Measurements from ENCODE around the gene HS3ST6.
"Not testable (repeated sequence)": the region's sequence is repeated elsewhere in the genome, so short reads cannot be mapped to it uniquely, and the experiment has no call there.

Gene HS3ST6

DNA sequence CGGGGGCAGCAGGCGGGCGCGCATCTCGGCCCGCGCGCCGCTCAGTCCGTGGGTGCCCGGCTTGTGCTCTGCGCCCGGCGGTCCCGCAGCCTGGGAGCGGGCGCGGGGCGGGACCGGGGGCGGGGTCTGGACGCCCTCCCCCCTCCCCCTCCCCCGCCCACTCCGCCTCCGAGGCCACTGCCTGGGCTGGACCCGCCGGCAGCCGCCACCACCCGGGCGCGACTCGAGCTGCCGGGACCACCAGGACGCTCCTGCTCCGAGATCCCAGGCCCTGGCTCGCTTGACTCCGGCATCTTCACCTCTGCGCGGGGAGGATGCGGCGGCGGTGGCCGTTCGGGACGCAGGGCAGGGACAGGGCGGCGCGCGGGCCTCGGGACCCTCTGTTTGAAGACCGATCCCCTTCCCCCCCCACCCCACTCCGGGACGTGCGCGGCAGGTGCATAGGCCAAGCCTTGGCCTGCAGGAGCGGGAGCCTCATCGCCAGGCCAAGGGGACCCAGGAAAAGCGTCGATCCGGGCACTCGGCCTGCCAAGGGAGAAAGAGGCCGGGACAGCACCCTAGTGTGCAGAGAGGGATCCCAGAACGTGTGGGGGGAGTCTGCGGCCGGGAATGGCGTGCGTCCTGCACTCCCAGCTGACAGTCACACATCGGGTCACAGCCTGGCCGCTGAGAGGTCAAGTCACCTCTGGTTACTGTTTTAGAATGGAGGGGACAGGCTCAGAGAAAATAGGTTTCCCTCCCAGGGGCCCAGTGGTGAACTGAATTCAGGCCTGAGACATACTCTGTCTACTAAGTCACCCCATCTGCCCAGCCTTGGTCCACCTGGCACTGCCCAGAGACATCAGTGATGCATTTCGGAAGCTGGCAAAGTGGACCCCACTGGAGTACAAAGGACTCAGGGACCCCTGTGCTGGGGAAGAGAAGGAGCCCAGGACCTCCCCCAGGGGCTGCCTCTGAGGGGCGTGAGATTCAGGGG is at the start of gene HS3ST6:
Gene HS3ST6, minus strand, starts transcription at position 65 of the 976 bp plus-strand sequence. CDS start 92 bp downstream, outside the sequence.
- DNase-seq: no peak

DNA sequence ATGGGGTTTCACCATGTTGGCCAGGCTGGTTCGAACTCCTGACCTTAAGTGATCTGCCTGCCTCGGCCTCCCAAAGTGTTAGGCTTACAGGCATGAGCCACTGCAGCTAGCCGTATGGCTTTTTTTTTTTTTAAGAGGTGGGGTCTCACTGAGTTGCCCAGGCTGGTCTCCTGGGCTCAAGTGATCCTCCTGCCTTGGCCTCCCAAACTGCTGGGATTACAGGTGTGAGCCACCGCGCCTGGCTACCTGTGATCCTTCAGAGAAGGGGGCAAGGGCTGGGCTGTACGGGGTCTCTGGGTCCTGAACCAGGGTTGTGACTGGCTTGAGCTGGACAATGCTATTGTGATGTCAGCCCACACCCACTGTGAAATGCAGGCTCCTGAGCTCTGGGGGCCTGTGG is 48.2 kb upstream of the HS3ST6 start, which contains the start of gene RNF151:
Gene RNF151, plus strand, starts transcription at position 397 of the 400 bp plus-strand sequence. CDS start 26 bp downstream, outside the sequence.
- DNase-seq: no peak

DNA sequence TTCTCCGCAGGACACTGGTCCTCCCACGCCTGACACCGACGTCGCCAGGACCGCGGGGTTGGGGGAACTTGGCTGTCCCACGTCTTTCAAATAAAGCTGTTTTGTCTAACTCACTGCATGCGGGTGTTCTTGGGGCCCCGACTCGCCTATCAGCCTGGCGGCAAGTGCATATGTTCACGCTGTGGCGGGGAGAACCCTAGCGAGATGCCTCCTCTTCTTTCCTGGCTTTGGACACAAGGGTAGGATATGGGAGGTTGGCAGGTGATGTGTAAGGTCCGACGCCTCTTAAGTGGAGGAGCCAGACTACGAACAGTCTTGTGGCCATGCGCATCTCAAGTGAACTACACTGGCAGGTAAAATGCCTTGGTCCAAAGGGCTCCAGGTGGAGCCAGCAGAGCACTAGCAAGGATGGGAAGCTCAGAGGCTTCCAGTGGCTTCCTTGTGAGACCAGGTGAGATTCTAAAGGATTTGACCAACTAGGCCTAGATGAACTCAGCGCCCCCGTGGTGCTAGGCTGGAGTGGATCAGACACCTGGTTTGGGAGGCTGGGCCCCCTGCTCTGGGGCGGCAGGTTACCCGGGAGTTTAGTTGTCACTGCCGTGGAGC is 47.3 kb upstream of the HS3ST6 start:
- DNase-seq: no peak

DNA sequence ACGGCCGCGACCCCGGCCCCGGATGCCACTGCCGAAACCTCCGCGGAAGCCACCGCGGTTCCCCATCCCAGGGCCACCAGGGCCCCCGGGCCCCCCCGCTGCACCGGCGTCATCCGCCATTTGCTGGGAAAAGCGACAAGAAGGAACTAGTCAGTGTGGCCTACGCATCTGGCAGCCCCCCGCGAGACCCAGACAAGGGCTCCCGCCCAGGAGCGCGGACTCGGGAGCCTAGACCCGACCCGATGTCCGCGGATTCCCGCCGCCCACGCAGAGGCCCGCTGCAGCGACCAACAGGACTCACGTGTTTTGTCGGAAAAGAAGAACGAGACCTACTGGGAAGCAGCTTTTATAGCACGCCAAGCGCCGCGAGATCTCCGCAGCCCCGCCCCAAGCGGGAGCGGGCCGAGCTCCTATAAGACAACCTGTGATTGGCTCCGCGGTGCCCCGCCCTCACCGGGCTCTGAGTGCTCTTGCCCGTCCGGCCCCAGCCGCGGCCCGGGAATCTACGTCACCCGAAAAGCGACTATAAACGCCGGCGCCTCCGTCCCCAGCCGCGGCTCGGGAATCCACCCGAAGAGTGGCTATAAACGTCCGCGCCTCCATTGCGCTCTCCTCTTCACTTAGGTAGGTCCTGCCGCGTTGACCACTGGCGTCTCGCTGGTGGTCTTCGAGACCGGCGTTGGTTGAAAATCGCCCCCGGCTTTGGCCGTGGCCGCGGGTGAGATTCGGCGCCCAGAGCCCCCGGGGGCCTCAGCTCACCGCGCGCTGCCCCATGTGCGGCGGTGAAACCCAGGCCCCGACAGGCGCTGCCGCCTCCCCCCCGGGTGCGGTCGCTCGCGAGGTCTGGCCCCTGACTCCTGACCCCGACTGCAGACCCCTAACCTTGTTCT is 46.5 kb upstream of the HS3ST6 start, which contains the start of gene RPS2:
Gene RPS2, minus strand, starts transcription at position 321 of the 890 bp plus-strand sequence. Its CDS starts 201 bp downstream, at position 120.
- peak; percentile 87 for DNase-seq

DNA sequence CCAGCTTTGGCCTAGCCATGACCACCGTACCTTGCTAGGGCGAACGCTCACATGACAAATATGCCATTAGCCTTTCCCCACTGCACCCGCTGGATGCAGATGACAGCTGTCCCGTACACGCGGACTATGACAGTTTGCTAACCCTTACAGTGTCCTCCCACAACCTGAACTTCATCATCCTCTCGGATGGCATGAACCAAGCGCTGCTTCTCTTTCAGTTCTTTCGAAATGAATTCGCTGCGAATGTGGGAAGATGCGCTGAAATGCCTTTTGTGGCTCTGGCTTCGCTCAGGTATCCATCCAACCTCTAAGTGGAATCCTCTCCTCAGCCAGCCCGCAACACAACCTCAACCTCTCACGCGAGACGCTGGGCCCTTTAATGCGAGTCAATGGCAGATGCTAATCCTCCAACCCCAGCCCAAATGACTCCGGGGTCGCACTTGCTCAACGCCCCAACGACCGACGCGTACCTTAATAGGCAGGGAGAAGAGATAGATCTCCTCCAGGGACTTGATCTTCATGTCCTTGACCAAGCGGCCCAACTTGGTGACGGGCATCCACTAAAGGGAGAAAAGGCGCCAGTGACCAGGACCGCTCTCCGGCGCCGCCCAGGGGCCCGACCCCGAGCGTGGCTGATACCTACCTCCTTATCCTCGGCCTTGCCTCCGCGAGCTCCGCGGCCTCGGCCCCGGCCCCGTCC is 45.7 kb upstream of the HS3ST6 start:
- no peak for DNase-seq

DNA sequence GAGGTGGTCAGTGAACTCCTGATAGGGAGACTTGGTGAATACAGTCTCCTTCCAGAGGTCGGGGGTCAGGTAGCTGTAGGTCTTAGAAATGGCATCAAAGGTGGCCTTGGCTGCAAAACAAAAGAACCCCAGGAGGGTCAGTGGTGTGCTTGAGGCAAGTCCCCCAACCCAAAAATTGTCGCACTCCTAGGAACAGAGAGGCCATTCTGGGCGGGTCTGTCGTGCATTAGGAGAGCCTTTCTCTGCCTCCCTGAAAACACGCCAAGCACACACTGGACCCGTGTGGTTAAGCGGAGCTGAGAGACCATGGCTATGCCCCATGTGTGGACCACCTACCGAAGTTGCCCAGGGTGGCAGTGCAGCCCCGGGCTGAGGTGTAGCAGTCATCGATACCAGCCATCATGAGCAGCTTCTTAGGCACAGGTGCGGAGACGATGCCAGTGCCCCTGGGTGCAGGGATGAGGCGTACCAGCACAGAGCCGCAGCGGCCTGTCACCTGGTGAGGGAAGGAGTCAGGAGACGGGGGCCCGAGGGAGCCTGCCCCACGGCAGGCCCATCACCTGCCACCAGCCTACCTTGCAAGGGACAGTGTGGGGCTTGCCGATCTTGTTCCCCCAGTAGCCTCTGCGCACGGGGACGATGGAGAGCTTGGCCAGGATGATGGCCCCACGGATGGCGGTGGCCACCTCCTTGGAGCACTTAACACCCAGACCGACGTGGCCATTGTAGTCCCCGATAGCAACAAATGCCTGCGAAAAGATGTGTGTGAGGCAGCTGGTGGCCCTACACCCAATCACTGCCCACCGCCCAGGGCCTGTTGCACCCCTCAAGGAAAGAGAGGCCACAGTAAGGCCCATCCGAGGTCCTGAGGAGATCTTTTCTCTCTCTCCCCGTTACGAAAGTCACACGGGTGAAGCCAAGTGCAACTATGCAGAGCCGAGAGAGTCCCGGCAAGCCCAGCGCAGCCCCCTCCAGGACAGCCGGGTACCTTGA is 44.2 kb upstream of the HS3ST6 start:
- not testable (repeated sequence) for DNase-seq

DNA sequence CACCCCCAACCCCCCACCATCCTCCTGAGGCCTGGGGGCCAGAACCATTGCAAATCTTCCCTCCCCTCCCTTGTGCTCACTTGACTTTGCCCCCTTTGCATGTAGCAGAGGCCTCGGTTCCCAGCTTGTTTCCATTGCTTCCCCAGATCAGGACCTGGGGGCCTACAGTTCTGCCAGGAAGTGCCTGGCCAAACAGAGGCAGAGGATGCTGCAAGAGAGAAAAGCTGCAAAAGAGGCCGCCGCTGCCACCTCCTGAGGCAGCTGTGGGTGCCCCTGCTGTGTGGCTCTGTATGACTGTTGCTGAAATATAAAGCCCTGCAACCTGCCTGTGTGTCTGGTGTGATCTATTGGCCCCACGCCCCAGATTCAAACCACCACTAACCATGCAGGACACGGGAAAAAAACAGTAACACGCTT is 43.4 kb upstream of the HS3ST6 start:
- DNase-seq: no peak

DNA sequence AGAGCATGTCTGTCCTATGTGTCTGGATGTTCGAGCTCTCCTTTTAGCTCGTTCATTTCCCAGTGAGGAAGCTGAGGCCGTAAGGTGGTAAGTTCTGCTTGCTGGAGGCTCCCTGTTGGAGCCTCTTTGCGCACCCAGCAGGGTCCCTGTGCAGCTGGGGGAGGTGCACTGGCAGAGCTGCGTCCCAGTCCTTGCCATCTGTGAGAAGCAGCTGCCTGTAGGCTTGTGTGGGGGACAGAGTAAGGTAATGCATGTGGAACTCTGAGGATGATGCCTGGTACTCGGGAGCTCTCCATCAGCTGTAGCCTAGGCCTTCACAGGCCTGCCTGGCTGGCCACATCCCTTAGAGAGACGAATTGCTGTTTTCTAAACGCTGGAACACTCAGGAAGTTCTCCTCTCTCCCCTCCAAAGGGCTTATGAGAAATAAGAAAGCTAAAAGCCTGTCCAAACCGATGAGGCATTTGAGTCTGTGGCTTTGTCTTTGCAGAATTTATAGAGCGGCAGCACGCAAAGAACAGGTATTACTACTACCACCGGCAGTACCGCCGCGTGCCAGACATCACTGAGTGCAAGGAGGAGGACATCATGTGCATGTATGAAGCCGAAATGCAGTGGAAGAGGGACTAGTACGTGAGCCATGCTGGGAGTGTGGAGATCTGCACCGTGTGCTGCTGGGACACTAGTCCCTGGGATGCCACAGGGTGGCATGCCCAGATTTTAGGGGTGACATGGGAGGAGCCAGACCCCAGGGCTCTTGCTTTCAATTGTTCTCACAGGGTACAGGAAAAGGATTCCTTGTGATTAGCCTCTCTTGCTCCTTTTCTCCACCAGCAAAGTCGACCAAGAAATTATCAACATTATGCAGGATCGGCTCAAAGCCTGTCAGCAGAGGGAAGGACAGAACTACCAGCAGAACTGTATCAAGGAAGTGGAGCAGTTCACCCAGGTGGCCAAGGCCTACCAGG is 42.7 kb upstream of the HS3ST6 start:
- DNase-seq: no peak

DNA sequence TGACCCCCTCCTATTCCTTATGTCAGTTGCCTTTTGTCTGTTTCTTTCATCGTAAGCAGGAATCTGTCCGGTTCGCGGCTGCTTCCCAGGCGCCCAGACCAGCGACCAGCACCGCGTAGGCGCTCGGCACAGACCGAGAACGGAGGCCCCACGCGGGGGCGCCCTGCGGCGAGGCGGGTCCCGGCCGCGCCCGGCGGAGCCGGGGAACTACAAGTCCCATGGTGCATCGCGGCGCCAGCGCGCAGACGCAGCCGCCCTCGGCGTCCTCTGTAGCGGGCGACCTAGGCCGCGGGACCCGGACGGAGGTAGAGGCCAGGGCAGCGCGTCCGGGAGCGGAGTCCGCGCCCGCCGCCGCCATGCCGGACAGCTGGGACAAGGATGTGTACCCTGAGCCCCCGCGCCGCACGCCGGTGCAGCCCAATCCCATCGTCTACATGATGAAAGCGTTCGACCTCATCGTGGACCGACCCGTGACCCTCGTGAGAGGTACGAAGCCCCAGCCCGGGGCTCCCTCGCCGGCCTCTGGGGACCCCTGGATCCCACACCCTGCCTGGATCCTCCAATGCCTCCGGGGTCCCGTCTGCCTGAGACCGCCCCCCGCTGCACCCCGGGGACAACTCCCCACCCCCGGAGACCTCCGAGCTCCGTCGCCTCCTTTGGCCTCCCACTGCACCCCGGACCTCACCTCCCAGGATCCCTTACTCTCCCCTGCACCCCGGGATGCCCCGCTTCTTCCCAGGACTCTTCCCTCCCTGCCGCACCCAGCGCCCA is 41.2 kb upstream of the HS3ST6 start, which contains the start of gene NDUFB10:
Gene NDUFB10, plus strand, starts transcription at position 270 of the 771 bp plus-strand sequence. Its CDS starts 87 bp downstream, at position 357.
- DNase-seq: peak; percentile 64

DNA sequence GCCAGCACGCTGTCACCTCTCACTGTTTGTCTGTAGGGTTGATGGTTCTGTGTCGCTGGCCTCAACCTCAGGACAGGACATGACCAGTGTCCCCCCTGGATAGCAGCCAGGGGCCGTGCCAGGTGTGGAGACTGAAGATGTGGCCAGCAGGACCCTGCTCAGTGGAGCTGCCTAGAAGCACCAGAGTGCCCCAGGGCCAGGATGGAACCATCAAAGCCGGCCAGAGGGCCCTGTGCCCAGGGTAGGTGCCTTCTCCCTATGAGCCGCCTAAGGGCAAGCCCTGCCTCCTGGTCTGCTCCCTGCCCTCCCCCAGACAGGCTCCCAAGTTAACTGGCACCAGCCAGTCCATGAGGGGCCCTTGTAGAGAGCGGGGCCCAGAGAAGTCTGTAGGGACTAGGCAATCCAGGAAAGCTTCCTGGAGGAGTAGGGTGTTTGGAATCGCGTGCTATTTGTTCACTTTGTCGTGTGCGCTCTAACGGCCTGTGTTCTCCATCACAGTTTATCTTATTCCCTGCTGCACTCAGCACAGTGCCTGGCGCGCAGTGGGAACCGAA is 40.6 kb upstream of the HS3ST6 start:
- DNase-seq: no peak

DNA sequence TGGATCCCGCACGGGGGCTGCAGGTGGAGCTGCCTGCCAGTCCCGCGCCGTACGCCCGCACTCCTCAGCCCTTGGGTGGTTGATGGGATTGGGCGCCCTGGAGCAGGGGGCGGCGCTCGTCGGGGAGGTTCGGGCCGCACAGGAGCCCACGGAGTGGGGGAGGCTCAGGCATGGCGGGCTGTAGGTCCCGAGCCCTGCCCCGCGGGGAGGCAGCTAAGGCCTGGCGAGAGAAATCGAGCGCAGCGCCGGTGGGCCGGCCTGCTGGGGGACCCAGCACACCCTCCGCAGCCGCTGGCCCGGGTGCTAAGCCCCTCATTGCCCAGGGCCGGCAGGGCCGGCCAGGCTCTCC is 39.9 kb upstream of the HS3ST6 start:
- DNase-seq: not testable (repeated sequence)

DNA sequence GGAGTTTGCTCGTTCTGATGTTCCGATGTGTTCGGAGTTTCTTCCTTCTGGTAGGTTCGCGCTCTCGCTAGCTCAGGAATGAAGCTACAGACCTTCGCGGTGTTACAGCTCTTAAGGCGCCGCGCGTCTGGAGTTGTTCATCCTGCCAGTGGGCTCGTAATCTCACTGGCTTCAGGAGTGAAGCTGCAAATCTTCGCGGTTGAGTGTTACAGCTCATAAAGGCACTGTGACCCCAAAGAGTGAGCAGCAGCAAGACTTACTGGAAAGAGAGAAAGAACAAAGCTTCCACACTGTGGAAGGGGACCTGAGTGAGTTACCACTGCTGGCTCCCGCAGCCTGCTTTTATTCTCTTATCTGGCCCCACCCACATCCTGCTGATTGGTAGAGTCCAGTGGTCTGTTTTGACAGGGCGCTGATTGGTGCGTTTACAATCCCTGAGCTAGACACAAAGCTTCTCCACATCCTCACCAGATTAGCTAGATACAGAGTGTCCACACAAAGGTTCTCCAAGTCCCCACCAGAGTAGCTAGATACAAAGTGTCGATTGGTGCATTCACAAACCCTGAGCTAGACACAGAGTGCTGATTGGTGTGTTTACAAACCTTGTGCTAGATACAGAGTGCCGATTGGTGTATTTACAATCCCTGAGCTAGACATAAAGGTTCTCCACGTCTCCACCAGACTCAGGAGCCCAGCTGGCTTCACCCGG is 39.4 kb upstream of the HS3ST6 start:
- DNase-seq: not testable (repeated sequence)

DNA sequence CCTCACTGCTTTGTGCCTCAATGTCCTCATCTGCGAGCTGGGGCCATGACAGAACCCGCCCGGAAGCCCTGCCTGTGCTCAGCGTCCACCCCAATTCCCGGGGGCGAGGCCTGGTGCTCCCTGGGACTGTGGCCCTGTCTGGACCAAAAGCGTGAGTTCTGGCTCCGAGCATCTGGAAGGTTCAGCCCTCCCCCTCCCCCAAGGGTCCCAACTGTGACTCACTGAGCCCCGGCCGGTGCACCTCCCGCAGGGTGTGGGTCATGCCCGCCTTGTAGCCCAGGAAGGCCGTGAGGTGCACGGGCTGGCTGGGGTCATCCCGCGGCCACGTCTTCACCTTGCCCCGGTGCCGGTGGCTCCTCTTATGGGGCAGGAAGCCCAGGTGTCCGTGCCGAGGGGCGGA is 35.5 kb upstream of the HS3ST6 start:
- DNase-seq: no peak

DNA sequence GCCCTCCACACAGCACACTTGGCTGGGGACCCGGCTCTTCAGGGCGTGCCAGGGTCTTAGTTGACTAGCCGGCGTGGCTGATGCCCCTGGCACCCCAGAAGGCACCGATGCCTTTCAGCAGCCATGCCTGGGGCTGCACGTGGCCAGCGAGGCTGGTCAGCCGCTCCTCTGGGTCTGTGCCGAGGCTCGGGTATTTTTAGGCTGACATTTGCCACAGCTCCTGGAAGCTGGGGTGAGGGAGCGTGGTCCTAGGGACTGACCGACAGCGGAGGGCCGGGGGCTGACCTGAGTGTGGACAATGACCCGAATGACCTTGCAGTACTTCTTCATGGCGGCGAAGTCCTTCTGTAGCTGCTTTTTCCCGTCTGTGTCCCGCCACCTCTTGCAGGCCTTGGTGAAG is 32.3 kb upstream of the HS3ST6 start:
- DNase-seq: no peak

DNA sequence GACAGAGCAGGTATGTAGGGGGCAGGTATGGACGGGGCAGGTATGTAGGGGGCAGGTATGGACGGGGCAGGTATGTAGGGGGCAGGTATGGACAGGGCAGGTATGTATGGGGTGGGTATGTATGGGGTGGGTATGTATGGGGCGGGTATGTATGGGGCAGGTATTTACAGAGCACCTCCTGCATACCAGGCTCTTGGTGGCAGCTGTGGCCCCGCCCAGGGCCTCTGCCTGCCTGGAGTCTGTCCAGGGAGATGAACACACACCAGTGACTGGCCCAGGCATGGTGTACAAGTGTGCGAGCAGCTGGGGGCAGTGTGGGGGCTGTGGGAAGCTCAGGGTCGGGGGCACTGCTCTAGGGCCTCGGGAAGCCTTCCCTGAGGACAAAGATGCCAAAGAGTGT is 31.8 kb upstream of the HS3ST6 start:
- DNase-seq: no peak

DNA sequence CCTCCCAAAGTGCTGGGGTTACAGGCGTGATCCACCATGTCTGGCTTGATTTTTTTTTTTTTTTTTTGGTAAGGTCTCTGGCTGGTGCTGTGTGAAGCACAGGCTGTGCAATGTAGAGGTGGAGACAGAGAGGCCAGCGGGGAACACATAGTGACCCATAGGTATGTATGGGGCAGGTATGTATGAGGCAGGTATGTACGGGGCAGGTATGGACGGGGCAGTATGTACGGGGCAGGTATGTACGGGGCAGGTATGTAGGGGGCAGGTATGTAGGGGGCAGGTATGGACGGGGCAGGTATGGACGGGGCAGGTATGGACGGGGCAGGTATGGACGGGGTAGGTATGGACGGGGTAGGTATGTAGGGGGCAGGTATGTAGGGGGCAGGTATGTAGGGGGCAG is 31.3 kb upstream of the HS3ST6 start:
- DNase-seq: no peak

DNA sequence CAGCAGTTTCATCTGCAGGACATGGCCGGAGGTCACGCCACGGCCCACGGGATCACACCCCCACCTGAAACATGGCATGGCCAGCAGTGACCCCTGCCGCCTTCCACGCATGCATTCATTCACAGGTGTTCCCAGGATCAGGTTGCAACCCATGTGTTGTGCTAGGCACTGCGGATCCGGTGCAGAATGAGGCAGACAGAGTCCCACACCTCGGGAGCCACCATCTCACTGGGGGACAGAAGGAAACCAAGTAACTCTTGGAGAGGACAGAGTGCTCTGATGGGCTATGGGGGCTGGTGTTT is 29.1 kb upstream of the HS3ST6 start:
- no peak for DNase-seq

All from NCI-H1105 treated with DMSO at 0.1 percent for 48 hours (cell line).